Panc1 (cell line): ENCODE data around the gene S100A4. TPM values are rescaled to one million over a fixed set of nuclear protein-coding genes. Genes with fewer than 3 reads are reported as not detected.
"Not testable (repeated sequence)": the region's sequence is repeated elsewhere in the genome, so short reads cannot be mapped to it uniquely, and the experiment has no call there.

ENCODE experiments used
- ATAC-seq: fragments of 200-7000 bp; cut with Tn5 transposase; 2 replicates; pipeline ENCODE4 v1.9.1; 2020; ENCODE audit warnings: mild to moderate bottlenecking, moderate library complexity
- BruUV-seq: library from RNA; stranded (reverse); fragments of 400-500 nt; replicated peaks from 2 replicates; lab custom pipeline; 2021; lab: Mats Ljungman, UMichigan
- CTCF ChIA-PET: fragments of 300-600 bp; sonication (Branson Sonifier 250); formaldehyde crosslinking; loops from one replicate; lab custom pipeline; 2022; ENCODE audit warnings: antibody characterized with exemption; lab: Charles Lee
- POLR2A ChIA-PET: fragments of 300-600 bp; sonication (Branson Sonifier 250); formaldehyde crosslinking; loops from one replicate; lab custom pipeline; 2022; ENCODE audit warnings: antibody characterized with exemption; lab: Charles Lee
- DNase-seq: peaks from one replicate; pipeline ENCODE4 v3.0.0-alpha.2; 2010; ENCODE audit warnings: low read depth, low spot score
- H3K27ac ChIP-seq: 2 replicates; pipeline ENCODE4 v1.5.1; 2011; ENCODE audit warnings: mild to moderate bottlenecking, low read length, inconsistent platforms
- H3K27me3 ChIP-seq: fragments of 200-500 bp; sonication (Bioruptor generic); 2 replicates; pipeline ENCODE4 v1.6.0; 2014; ENCODE audit warnings: low read length, inconsistent platforms; ENCODE audit not compliant: control insufficient read depth, insufficient read depth
- H3K36me3 ChIP-seq: fragments of 200-500 bp; sonication (Bioruptor generic); 2 replicates; pipeline ENCODE4 v1.5.1; 2014; ENCODE audit warnings: inconsistent platforms, mild to moderate bottlenecking, low read length, moderate library complexity; ENCODE audit not compliant: control insufficient read depth, insufficient read depth
- H3K4me1 ChIP-seq: 2 replicates; pipeline ENCODE4 v1.5.1; 2011; ENCODE audit warnings: inconsistent platforms, mild to moderate bottlenecking, low read length, moderate library complexity; ENCODE audit not compliant: control insufficient read depth, insufficient read depth
- H3K4me3 ChIP-seq, 2 experiments: 2 replicates each; pipeline ENCODE4 v1.5.1; 2011 to 2012; ENCODE audit warnings: low read depth in 2 of 2, low read length in 2 of 2, mild to moderate bottlenecking in 2 of 2, inconsistent platforms in 1 of 2, moderate library complexity in 1 of 2
- H3K9me3 ChIP-seq: fragments of 200-500 bp; sonication (Bioruptor generic); 2 replicates; pipeline ENCODE4 v1.5.1; 2014; ENCODE audit warnings: low read depth, mild to moderate bottlenecking, inconsistent platforms, low read length, moderate library complexity; ENCODE audit not compliant: control insufficient read depth, insufficient read depth
- POLR2AphosphoS5 ChIP-seq: IDR thresholded peaks from 2 replicates; pipeline ENCODE4 v1.6.1; 2012; ENCODE audit warnings: mild to moderate bottlenecking, low read depth, low read length, moderate library complexity
- REST ChIP-seq, 2 experiments: IDR thresholded peaks; 2 replicates each; pipeline ENCODE4 v1.6.1; 2011 to 2012; ENCODE audit warnings: low read depth in 2 of 2, control low read depth in 1 of 2, low read length in 1 of 2, mild to moderate bottlenecking in 1 of 2, moderate library complexity in 1 of 2; ENCODE audit not compliant: insufficient read depth in 1 of 2
- SIN3A ChIP-seq: IDR thresholded peaks from 2 replicates; pipeline ENCODE4 v1.6.1; 2012; ENCODE audit warnings: low read depth, mild to moderate bottlenecking, low read length, moderate library complexity, borderline replicate concordance; ENCODE audit not compliant: insufficient read depth
- TCF7L2 ChIP-seq: IDR thresholded peaks from 2 replicates; pipeline ENCODE4 v1.6.1; 2011; ENCODE audit warnings: mild to moderate bottlenecking, low read depth, low read length, inconsistent platforms
- in situ Hi-C: cut with HindIII; loops from 2 replicates; pipeline ENCODE4 v1.10.0; 2016; ENCODE audit warnings: low sequenced_read_pairs, low pct_unique_long_range_greater_than_20kb
- intact Hi-C: fragments of 100-400 bp; cut with micrococcal nuclease; formaldehyde crosslinking; loops from one replicate; pipeline ENCODE4 v1.10.0; 2022; ENCODE audit not compliant: unreplicated experiment
- total RNA-seq: library from RNA; stranded (reverse); gene quantifications from one replicate; pipeline ENCODE4 v1.2.1, GENCODE V29; 2021; ENCODE audit not compliant: unreplicated experiment
- TF ChIP-seq, protein P1 (sequence below): fragments of 450-650 bp; IDR thresholded peaks from 2 replicates; pipeline ENCODE4 v1.5.1; 2017; ENCODE audit warnings: mild to moderate bottlenecking

The S100A4 gene
- total RNA-seq, 1 experiment from 2014 or later = 773 TPM

- BruUV-seq = no TSS peak
- no peaks in the 10 kb centered on the region for H3K27me3 ChIP-seq
- DNase-seq = no peak
- no peak overlapping the region for H3K4me3 ChIP-seq
- intact Hi-C loops (no loop called here), in situ Hi-C loops (no loop called here)
- CTCF ChIA-PET = no interaction called here
- TF ChIP-seq, protein P1, sequence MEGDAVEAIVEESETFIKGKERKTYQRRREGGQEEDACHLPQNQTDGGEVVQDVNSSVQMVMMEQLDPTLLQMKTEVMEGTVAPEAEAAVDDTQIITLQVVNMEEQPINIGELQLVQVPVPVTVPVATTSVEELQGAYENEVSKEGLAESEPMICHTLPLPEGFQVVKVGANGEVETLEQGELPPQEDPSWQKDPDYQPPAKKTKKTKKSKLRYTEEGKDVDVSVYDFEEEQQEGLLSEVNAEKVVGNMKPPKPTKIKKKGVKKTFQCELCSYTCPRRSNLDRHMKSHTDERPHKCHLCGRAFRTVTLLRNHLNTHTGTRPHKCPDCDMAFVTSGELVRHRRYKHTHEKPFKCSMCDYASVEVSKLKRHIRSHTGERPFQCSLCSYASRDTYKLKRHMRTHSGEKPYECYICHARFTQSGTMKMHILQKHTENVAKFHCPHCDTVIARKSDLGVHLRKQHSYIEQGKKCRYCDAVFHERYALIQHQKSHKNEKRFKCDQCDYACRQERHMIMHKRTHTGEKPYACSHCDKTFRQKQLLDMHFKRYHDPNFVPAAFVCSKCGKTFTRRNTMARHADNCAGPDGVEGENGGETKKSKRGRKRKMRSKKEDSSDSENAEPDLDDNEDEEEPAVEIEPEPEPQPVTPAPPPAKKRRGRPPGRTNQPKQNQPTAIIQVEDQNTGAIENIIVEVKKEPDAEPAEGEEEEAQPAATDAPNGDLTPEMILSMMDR = no peak
- no peak for TF ChIP-seq SIN3A
- no peak for TF ChIP-seq POLR2AphosphoS5
- TF ChIP-seq TCF7L2 = no peak
- no peak for TF ChIP-seq REST (IDR thresholded peaks at IDR 0.05; ENCODE audit: insufficient read depth in 1 of 2, low read depth in 2 of 2, low read length in 1 of 2)
- H3K27ac ChIP-seq = no peak overlapping the region
- H3K36me3 ChIP-seq = no peaks in the 10 kb centered on the region
- no peaks in the 10 kb centered on the region for H3K4me1 ChIP-seq
- POLR2A ChIA-PET = no interaction called here
- no peaks in the 10 kb centered on the region for H3K9me3 ChIP-seq
- ATAC-seq = no peak
These were observed 47.1 kb upstream of the S100A4 start for GRCh38 chr1:153592748-153593147.

GRCh38 chr1:153588482-153588881 is 42.9 kb upstream of the S100A4 start:
- in situ Hi-C loops (no loop called here), intact Hi-C loops (no loop called here)
- Histone ChIP-seq H3K4me1 (no peaks in the 10 kb centered on the region), H3K4me3 (no peak overlapping the region), H3K9me3 (no peaks in the 10 kb centered on the region), H3K27me3 (no peaks in the 10 kb centered on the region), H3K27ac (no peak overlapping the region), H3K36me3 (no peaks in the 10 kb centered on the region)
- ATAC-seq = no peak
- POLR2A ChIA-PET = interaction anchor here (0.7 kb wide), 1 partner anchor 11 kb away, joined by 4 read pairs; no protein-coding TSS in a partner anchor
- TF ChIP-seq POLR2AphosphoS5 (no peak), TCF7L2 (no peak), REST (IDR thresholded peaks at IDR 0.05; ENCODE audit: insufficient read depth in 1 of 2, low read depth in 2 of 2, low read length in 1 of 2) (no peak), SIN3A (no peak)
- TF ChIP-seq, protein P1 = no peak
- BruUV-seq = no TSS peak
- DNase-seq = no peak
- CTCF ChIA-PET = interaction anchor here (0.7 kb wide), 1 partner anchor 377 kb away, joined by 5 read pairs; no protein-coding TSS in a partner anchor

DNA sequence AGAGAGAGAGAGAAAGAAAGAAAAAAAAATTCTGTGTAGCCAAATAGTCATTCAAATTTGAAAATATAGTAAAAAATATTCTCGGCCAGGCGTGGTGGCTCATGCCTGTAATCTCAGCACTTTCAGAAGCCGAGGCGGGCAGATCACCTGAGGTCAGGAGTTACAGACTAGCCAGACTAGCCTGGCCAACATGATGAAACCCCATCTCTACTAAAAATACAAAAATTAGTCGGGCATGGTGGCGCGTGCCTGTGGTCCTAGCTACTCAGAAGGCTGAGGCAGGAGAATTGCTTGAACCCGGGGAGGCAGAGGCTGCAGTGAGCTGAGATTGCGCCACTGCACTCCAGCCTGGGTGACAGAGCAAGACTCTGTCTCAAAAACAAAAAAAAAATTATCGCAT is 42.4 kb upstream of the S100A4 start:
- H3K4me1 ChIP-seq, ATAC-seq, H3K36me3 ChIP-seq, BruUV-seq, H3K27me3 ChIP-seq, H3K27ac ChIP-seq, H3K4me3 ChIP-seq, H3K9me3 ChIP-seq, intact Hi-C loops, DNase-seq, in situ Hi-C loops: not testable (repeated sequence)
- ChIA-PET POLR2A (interaction anchor here (0.7 kb wide), 1 partner anchor 10 kb away, joined by 4 read pairs; no protein-coding TSS in a partner anchor), CTCF (interaction anchor here (0.7 kb wide), 1 partner anchor 378 kb away, joined by 5 read pairs; no protein-coding TSS in a partner anchor)
